HEK293 (cell line): ENCODE results near the gene OGFOD1.

Experiments
- CTCF ChIA-PET: fragments of 350-600 bp; formaldehyde crosslinking; extraction: SDS; loops from one replicate; lab custom pipeline; 2021; ENCODE audit warnings: antibody characterized with exemption; lab: Yijun Ruan, JAX
- POLR2A ChIA-PET: fragments of 300-600 bp; formaldehyde crosslinking; extraction: SDS; loops from one replicate; lab custom pipeline; 2020; ENCODE audit warnings: antibody characterized with exemption, inconsistent platforms; lab: Yijun Ruan, JAX
- H3K27ac ChIP-seq: fragments of 200-500 bp; sonication (Bioruptor generic); 2 replicates; pipeline ENCODE4 v1.5.1; 2014; ENCODE audit warnings: low read depth, low read length, control low read depth, inconsistent platforms; ENCODE audit errors: extremely low read depth
- H3K36me3 ChIP-seq, 2 experiments: fragments of 200-500 bp in 1 of 2; sonication (Bioruptor generic) in 1 of 2; 1 replicate in 1 of 2; 2 replicates in 1 of 2; pipeline ENCODE4 v1.5.1; 2014 to 2017; ENCODE audit warnings: inconsistent platforms in 2 of 2, low read length in 2 of 2; ENCODE audit not compliant: control insufficient read depth in 2 of 2, insufficient read depth in 1 of 2
- H3K4me1 ChIP-seq: fragments of 200-500 bp; sonication (Bioruptor generic); 2 replicates; pipeline ENCODE4 v1.5.1; 2014; ENCODE audit warnings: mild to moderate bottlenecking, low read length, inconsistent platforms; ENCODE audit not compliant: control insufficient read depth, insufficient read depth
- H3K4me3 ChIP-seq: 2 replicates; pipeline ENCODE4 v1.5.1; 2011; ENCODE audit warnings: low read depth, mild to moderate bottlenecking, control low read depth, low read length, moderate library complexity
- H3K9me3 ChIP-seq: fragments of 200-500 bp; sonication (Bioruptor generic); 2 replicates; pipeline ENCODE4 v1.5.1; 2014; ENCODE audit warnings: low read depth, low read length, inconsistent platforms; ENCODE audit not compliant: control insufficient read depth, insufficient read depth
- AEBP2 ChIP-seq: fragments of 450-650 bp; formaldehyde crosslinking; IDR thresholded peaks from 2 replicates; pipeline ENCODE4 v1.5.1; 2016; ENCODE audit warnings: missing biosample characterization, missing genetic modification characterization, borderline replicate concordance
- ATF2 ChIP-seq: fragments of 450-650 bp; formaldehyde crosslinking; IDR thresholded peaks from 2 replicates; pipeline ENCODE4 v1.5.1; 2016; ENCODE audit warnings: missing biosample characterization, missing genetic modification characterization, low read depth
- BCL11B ChIP-seq: fragments of 450-650 bp; formaldehyde crosslinking; IDR thresholded peaks from 2 replicates; pipeline ENCODE4 v1.5.1; 2016; ENCODE audit warnings: low read depth, missing biosample characterization, missing genetic modification characterization
- GLI4 ChIP-seq: fragments of 450-650 bp; formaldehyde crosslinking; IDR thresholded peaks from 2 replicates; pipeline ENCODE4 v1.5.1; 2016; ENCODE audit warnings: missing biosample characterization, missing genetic modification characterization
- HIC1 ChIP-seq: fragments of 450-650 bp; formaldehyde crosslinking; IDR thresholded peaks from 2 replicates; pipeline ENCODE4 v1.5.1; 2016; ENCODE audit warnings: missing biosample characterization, missing genetic modification characterization
- PRDM10 ChIP-seq: fragments of 450-650 bp; formaldehyde crosslinking; IDR thresholded peaks from 2 replicates; pipeline ENCODE4 v1.5.1; 2016; ENCODE audit warnings: missing biosample characterization, missing genetic modification characterization
- TRIM28 ChIP-seq: IDR thresholded peaks from 2 replicates; pipeline ENCODE4 v1.6.1; 2011; ENCODE audit warnings: low read length, control low read depth, borderline replicate concordance
- YY1 ChIP-seq: fragments of 450-650 bp; formaldehyde crosslinking; IDR thresholded peaks from 2 replicates; pipeline ENCODE4 v1.5.1; 2018; ENCODE audit warnings: missing biosample characterization, missing genetic modification characterization
- ZBTB11 ChIP-seq: fragments of 450-650 bp; formaldehyde crosslinking; conservative IDR thresholded peaks from 2 replicates; pipeline ENCODE4 v1.5.1; 2016; ENCODE audit warnings: low read depth, missing biosample characterization, missing genetic modification characterization
- ZBTB6 ChIP-seq: fragments of 450-650 bp; formaldehyde crosslinking; IDR thresholded peaks from 2 replicates; pipeline ENCODE4 v1.5.1; 2017; ENCODE audit warnings: missing biosample characterization, missing genetic modification characterization
- ZBTB7A ChIP-seq: fragments of 450-650 bp; formaldehyde crosslinking; IDR thresholded peaks from 2 replicates; pipeline ENCODE4 v1.5.1; 2016; ENCODE audit warnings: low read depth, missing biosample characterization, missing genetic modification characterization
- ZNF19 ChIP-seq: fragments of 450-650 bp; formaldehyde crosslinking; IDR thresholded peaks from 2 replicates; pipeline ENCODE4; 2016; ENCODE audit warnings: missing biosample characterization, missing genetic modification characterization, low read depth
- ZNF292 ChIP-seq: fragments of 450-650 bp; formaldehyde crosslinking; IDR thresholded peaks from 2 replicates; pipeline ENCODE4 v1.5.1; 2016; ENCODE audit warnings: low read depth, missing biosample characterization, missing genetic modification characterization, borderline replicate concordance
- ZNF521 ChIP-seq: fragments of 450-650 bp; formaldehyde crosslinking; IDR thresholded peaks from 2 replicates; pipeline ENCODE4 v1.5.1; 2017; ENCODE audit warnings: missing biosample characterization, mild to moderate bottlenecking, missing genetic modification characterization
- ZNF639 ChIP-seq: fragments of 450-650 bp; formaldehyde crosslinking; IDR thresholded peaks from 2 replicates; pipeline ENCODE4 v1.5.1; 2016; ENCODE audit warnings: missing biosample characterization, missing genetic modification characterization
- ZNF704 ChIP-seq: fragments of 450-650 bp; formaldehyde crosslinking; IDR thresholded peaks from 2 replicates; pipeline ENCODE4 v1.5.1; 2016; ENCODE audit warnings: missing biosample characterization, missing genetic modification characterization
- ZNF76 ChIP-seq: fragments of 450-650 bp; formaldehyde crosslinking; IDR thresholded peaks from 2 replicates; pipeline ENCODE4; 2016; ENCODE audit warnings: low read depth, missing biosample characterization, missing genetic modification characterization, borderline replicate concordance

OGFOD1 gene

GRCh38 chr16:56409195-56409594 is 42.2 kb upstream of the OGFOD1 start:
- no peaks in the 10 kb centered on the region for H3K9me3 ChIP-seq
- H3K4me1 ChIP-seq = no peaks in the 10 kb centered on the region
- H3K36me3 ChIP-seq = peaks cover 18 to 72% of the 10 kb centered on the region in 2 experiments; a peak in 2 of 3 replicates
- TF ChIP-seq ZNF521 (tag by site-specific recombination) (no peak), ZNF639 (tag by site-specific recombination) (no peak), ZBTB6 (tag by site-specific recombination) (no peak)
- ChIA-PET CTCF (no interaction called here), POLR2A (no interaction called here)
- no peak overlapping the region for H3K27ac ChIP-seq
- H3K4me3 ChIP-seq = no peak overlapping the region

GRCh38 chr16:56411123-56411522 is 40.2 kb upstream of the OGFOD1 start:
- CTCF ChIA-PET = no interaction called here
- peaks cover 18 to 60% of the 10 kb centered on the region in 2 experiments; a peak in 2 of 3 replicates for H3K36me3 ChIP-seq
- peaks cover 5% of the 10 kb centered on the region; the same call in 1 of the 2 replicates for H3K4me1 ChIP-seq
- POLR2A ChIA-PET = no interaction called here
- H3K9me3 ChIP-seq = no peaks in the 10 kb centered on the region
- no peak overlapping the region for H3K4me3 ChIP-seq
- H3K27ac ChIP-seq = no peak overlapping the region
- TF ChIP-seq ZBTB11 (no peak), ZNF292 (no peak), HIC1 (tag by site-specific recombination) (no peak), AEBP2 (tag by site-specific recombination) (no peak), BCL11B (tag by site-specific recombination) (no peak), YY1 (tag by site-specific recombination) (no peak), ZNF76 (tag by site-specific recombination) (no peak), ZBTB7A (tag by site-specific recombination) (no peak), TRIM28 (no peak), ATF2 (tag by site-specific recombination) (no peak), ZNF19 (tag by site-specific recombination) (no peak), ZNF704 (tag by site-specific recombination) (no peak), PRDM10 (no peak), GLI4 (tag by site-specific recombination) (no peak)
